Measurements from ENCODE around the gene GNAI1.

GNAI1 gene

DNA sequence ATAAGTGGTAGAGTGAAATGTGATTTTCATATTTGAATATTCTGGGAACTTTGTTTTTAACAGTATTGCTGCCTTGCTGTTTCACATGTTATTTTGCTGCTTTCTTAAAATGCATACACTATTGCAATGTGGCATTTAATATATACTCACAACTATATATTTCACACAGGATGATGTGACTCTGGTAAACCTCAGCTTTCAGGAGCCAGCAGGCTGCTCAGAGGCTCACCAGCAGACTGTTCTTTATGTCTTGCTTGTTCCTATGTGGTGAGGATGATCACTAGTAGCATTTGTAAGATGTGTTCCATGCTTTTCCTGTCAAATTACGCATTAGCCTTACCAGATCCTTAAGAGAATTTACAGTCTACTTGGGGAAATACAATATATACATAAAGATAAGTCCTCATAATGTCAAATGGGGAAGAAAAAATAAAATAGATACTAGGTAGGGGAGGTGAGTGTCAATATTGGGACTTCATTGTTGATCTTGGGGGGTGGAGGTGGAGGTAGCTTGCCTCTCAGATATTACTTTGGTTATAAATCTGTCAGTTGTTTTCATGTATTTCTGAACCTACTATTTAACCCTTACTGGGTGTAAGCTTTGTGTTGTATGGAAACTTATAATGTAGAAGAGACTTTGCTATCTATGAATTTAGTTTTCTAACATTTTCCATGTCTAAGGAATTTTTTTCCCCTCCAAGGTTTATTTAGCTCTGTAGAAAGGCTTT lies 8.4 kb downstream of the GNAI1 start:
- POLR2A ChIA-PET (ENCODE audit: low non-redundant PET): no interaction called here
- DNase-seq (ENCODE audit: low spot score): no peak
- CTCF ChIA-PET: no interaction called here
- TF ChIP-seq, protein P1, sequence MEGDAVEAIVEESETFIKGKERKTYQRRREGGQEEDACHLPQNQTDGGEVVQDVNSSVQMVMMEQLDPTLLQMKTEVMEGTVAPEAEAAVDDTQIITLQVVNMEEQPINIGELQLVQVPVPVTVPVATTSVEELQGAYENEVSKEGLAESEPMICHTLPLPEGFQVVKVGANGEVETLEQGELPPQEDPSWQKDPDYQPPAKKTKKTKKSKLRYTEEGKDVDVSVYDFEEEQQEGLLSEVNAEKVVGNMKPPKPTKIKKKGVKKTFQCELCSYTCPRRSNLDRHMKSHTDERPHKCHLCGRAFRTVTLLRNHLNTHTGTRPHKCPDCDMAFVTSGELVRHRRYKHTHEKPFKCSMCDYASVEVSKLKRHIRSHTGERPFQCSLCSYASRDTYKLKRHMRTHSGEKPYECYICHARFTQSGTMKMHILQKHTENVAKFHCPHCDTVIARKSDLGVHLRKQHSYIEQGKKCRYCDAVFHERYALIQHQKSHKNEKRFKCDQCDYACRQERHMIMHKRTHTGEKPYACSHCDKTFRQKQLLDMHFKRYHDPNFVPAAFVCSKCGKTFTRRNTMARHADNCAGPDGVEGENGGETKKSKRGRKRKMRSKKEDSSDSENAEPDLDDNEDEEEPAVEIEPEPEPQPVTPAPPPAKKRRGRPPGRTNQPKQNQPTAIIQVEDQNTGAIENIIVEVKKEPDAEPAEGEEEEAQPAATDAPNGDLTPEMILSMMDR (conservative IDR thresholded peaks at IDR 0.05; ENCODE audit: low read depth): no peak
- no peak overlapping the region for H3K27ac ChIP-seq

DNA sequence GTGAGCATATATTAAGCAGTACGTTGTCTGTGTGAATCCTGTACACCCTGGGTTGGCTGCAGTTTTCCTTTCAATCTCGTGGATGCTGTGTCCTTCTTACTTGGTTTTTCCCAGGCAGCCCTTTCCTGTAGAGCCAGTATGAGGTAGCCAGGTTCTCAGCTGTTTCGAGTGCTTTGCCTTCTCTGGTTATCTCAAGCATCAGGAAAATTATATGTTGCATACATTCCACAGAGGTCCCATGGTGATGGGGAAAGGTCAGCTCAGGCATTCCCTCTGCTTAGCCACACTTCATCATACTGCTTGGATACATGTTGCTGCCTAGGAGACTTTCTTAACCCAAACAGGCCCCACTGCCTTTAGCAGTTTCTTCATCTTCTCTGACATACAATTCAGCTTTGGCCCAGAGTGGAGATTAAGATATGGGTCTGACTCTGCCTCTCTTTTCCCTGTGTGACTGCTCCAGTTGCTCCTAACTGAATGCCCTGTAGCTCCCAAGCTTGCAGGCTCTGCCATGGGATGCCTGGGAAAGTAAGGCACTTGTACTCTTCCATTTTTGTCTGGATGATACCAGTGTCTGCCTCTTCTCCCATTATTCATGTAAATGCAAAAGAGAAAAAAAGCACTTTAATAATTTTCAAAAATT lies 11.3 kb downstream of the GNAI1 start:
- ChIA-PET POLR2A (ENCODE audit: low non-redundant PET) (no interaction called here), CTCF (interaction anchor here (0.7 to 1.6 kb wide), 3 partner anchors 11 to 243 kb away, joined by 3 to 5 read pairs (median 3); no protein-coding TSS in a partner anchor)
- TF ChIP-seq, protein P1 (conservative IDR thresholded peaks at IDR 0.05; ENCODE audit: low read depth): no peak
- H3K27ac ChIP-seq: peak overlapping the region; percentile 9; the same call in 1 of the 2 replicates
- DNase-seq (ENCODE audit: low spot score): no peak

DNA sequence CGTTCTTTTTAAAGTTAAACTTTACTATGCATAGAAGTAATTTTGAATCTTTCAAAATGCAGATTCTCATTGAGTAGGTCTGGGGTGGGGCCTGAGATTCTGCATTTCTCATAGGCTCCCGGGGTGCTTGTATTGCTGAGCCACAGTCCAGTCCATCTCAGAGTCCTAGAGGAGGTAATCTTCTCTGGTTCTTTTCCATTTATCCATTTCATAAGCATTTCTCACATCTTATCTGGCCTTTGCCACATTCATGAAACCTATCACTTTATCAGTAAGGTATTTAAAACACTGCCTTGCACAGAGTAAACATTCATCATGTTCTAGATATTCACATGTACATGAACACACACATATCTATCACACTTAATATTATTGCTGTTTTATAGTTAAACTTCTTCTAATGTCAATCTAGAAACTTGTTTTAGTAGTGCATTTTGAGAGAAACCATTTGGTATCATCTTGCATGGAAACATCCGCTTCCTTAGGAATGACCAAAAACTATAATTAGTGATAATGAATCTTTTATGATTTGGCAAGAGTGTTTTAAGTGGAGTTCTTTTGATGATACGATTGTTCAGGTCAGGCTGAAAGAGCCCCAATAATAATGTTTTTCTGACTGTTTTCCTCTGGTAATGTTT lies 12.0 kb downstream of the GNAI1 start:
- DNase-seq (ENCODE audit: low spot score): no peak
- POLR2A ChIA-PET (ENCODE audit: low non-redundant PET): no interaction called here
- TF ChIP-seq, protein P1 (conservative IDR thresholded peaks at IDR 0.05; ENCODE audit: low read depth): no peak
- H3K27ac ChIP-seq: no peak overlapping the region
- CTCF ChIA-PET: interaction anchor here (1.1 to 1.6 kb wide), 2 partner anchors 11 to 13 kb away, joined by 3 to 5 read pairs; no protein-coding TSS in a partner anchor

DNA sequence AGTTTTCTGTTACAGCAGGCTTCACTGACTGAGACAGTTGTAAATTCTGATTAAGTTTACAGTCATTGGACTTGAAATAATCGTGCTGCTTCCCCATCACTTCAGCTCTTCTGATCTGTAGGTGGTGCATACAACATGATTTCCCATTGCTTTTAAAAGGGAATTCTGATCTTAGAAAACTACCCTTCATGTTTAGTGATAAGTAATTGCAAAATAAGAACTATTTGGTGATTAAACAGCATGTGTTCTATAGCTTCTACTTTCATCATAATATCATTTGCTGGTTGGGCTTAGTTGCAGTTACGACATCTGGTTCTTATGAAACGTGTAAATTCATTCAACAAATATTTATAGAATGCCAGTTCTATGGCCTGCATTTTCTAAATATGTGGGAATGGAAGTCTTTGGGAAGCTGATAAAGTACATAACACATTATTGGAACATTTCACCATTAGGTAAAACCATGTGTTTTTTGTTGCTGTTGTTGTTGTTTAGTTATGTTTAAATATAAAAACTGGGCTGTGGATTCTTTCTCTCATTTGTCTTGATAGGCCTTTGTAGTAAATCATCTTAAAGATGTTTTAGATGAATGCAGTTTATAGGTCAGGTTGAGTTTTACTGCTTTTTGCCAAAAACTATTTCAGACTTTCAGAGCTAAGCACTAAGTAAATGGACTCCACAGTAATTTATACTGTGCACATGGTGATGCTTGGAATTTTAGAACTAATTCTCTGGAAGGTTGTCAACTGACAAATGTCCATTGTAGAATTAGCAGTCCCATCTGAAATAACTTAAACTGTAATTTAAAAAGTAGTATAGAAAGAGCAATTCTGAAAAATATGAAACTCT lies 13.1 kb downstream of the GNAI1 start:
- no peak overlapping the region for H3K27ac ChIP-seq
- ChIA-PET POLR2A (ENCODE audit: low non-redundant PET) (no interaction called here), CTCF (interaction anchor here (0.5 to 0.9 kb wide), 4 partner anchors 13 to 163 kb away, joined by 3 read pairs; partner anchors contain the start of gene GNAI1)
- peak; percentile 34 for DNase-seq (ENCODE audit: low spot score)
- TF ChIP-seq, protein P1 (conservative IDR thresholded peaks at IDR 0.05; ENCODE audit: low read depth): no peak

DNA sequence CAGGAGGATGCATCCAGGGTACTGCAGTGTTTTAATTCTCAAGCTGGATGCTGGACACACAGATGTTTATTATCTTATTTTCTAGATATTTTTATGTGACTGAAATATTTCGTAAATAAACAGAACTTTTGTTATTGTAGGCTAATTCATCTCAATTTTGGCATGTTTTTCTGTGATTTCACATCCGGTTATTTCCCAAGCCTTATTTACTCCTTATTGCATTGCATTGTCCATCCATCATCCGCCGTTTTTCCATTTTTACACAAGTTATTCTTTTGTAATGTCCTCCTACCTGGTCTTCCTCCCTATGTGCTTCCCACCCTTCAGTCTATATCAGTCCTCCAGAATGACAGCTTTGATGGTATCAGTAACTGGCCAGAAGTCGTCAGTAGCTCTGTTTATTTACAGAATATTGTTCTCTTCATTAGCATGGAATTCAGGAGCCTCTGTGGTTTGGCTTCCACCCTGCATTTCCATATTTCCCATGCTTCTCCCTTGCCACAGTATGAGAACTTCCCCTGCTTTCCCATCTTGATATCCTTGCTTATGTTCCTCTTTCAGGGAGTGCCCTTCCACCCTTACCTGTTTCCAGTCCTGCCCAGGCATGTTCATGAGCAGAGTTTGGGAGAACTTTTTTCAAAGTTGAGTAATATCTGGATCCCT lies 16.1 kb downstream of the GNAI1 start:
- ChIA-PET CTCF (no interaction called here), POLR2A (ENCODE audit: low non-redundant PET) (no interaction called here)
- TF ChIP-seq, protein P1 (conservative IDR thresholded peaks at IDR 0.05; ENCODE audit: low read depth): no peak
- H3K27ac ChIP-seq: no peak overlapping the region
- DNase-seq (ENCODE audit: low spot score): peak; percentile 68
